HCT116 (cell line): Measurements from ENCODE around the gene CD69.

ENCODE experiments used
- CEBPB ChIP-seq: IDR thresholded peaks from 2 replicates; pipeline ENCODE4 v1.6.1; 2012; ENCODE audit warnings: low read depth
- EZH2 ChIP-seq: fragments of 200-600 bp; sonication (generic); IDR thresholded peaks from 2 replicates; pipeline ENCODE4 v1.6.1; 2017; ENCODE audit warnings: antibody characterized with exemption, mixed run types
- JUND ChIP-seq: IDR thresholded peaks from 2 replicates; pipeline ENCODE4 v1.6.1; 2012
- POLR2A ChIP-seq: IDR thresholded peaks from 2 replicates; pipeline ENCODE4 v1.7.0; 2011; ENCODE audit warnings: borderline replicate concordance; ENCODE audit not compliant: insufficient read depth, insufficient read length; ENCODE audit errors: extremely low read depth
- POLR2AphosphoS5 ChIP-seq: IDR thresholded peaks from 2 replicates; pipeline ENCODE4 v1.6.1; 2011; ENCODE audit warnings: mild to moderate bottlenecking, low read depth, low read length, moderate library complexity
- SIN3A ChIP-seq: IDR thresholded peaks from 2 replicates; pipeline ENCODE4 v1.6.1; 2012; ENCODE audit warnings: low read depth
- TCF7L2 ChIP-seq: IDR thresholded peaks from 2 replicates; pipeline ENCODE4 v1.7.0; 2011; ENCODE audit warnings: borderline replicate concordance, inconsistent platforms; ENCODE audit not compliant: insufficient read depth, insufficient read length; ENCODE audit errors: extremely low read depth
- YY1 ChIP-seq: IDR thresholded peaks from 2 replicates; pipeline ENCODE4 v1.6.1; 2011; ENCODE audit warnings: low read length, low read depth, moderate library complexity, mild to moderate bottlenecking; ENCODE audit not compliant: insufficient replicate concordance; ENCODE audit errors: extremely low read depth
- ZBTB33 ChIP-seq: IDR thresholded peaks from 2 replicates; pipeline ENCODE4 v1.6.1; 2011; ENCODE audit warnings: mild to moderate bottlenecking, low read length, moderate library complexity; ENCODE audit not compliant: insufficient replicate concordance; ENCODE audit errors: extremely low read depth
- ZNF274 ChIP-seq: fragments of 200-500 bp; sonication (Bioruptor generic); IDR thresholded peaks from 2 replicates; pipeline ENCODE4 v1.6.1; 2014; ENCODE audit warnings: mild to moderate bottlenecking, low read depth, low read length, inconsistent platforms
- TF ChIP-seq, protein P1 (sequence below), 3 experiments: fragments of 200-600 bp in 1 of 3; sonication (generic) in 1 of 3; IDR thresholded peaks in 2 of 3; conservative IDR thresholded peaks in 1 of 3; 2 replicates each; pipeline ENCODE4 v1.5.1; 2012 to 2017; ENCODE audit warnings: low read depth in 2 of 3, low read length in 2 of 3, antibody characterized with exemption in 1 of 3, borderline replicate concordance in 1 of 3, control low read depth in 1 of 3, mild to moderate bottlenecking in 1 of 3, mixed read lengths in 1 of 3, mixed run types in 1 of 3, moderate library complexity in 1 of 3; ENCODE audit not compliant: insufficient read depth in 1 of 3
- TF ChIP-seq, protein P2 (sequence below): IDR thresholded peaks from 2 replicates; pipeline ENCODE4 v1.6.1; 2012
- TF ChIP-seq, protein P3 (sequence below): IDR thresholded peaks from 2 replicates; pipeline ENCODE4 v1.6.1; 2012; ENCODE audit warnings: low read depth

- TF ChIP-seq EZH2 (no peak), POLR2AphosphoS5 (no peak), POLR2A (no peak), SIN3A (no peak), CEBPB (no peak), JUND (no peak), TCF7L2 (no peak), ZBTB33 (no peak), YY1 (no peak), ZNF274 (no peak)
- TF ChIP-seq, protein P1, sequence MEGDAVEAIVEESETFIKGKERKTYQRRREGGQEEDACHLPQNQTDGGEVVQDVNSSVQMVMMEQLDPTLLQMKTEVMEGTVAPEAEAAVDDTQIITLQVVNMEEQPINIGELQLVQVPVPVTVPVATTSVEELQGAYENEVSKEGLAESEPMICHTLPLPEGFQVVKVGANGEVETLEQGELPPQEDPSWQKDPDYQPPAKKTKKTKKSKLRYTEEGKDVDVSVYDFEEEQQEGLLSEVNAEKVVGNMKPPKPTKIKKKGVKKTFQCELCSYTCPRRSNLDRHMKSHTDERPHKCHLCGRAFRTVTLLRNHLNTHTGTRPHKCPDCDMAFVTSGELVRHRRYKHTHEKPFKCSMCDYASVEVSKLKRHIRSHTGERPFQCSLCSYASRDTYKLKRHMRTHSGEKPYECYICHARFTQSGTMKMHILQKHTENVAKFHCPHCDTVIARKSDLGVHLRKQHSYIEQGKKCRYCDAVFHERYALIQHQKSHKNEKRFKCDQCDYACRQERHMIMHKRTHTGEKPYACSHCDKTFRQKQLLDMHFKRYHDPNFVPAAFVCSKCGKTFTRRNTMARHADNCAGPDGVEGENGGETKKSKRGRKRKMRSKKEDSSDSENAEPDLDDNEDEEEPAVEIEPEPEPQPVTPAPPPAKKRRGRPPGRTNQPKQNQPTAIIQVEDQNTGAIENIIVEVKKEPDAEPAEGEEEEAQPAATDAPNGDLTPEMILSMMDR (IDR thresholded peaks at IDR 0.05 in 2 of 3, conservative IDR thresholded peaks at IDR 0.05 in 1 of 3; ENCODE audit: borderline replicate concordance in 1 of 3, insufficient read depth in 1 of 3, low read depth in 2 of 3, low read length in 2 of 3) = no peak
- TF ChIP-seq, protein P2, sequence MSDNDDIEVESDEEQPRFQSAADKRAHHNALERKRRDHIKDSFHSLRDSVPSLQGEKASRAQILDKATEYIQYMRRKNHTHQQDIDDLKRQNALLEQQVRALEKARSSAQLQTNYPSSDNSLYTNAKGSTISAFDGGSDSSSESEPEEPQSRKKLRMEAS = no peak
- TF ChIP-seq, protein P3, sequence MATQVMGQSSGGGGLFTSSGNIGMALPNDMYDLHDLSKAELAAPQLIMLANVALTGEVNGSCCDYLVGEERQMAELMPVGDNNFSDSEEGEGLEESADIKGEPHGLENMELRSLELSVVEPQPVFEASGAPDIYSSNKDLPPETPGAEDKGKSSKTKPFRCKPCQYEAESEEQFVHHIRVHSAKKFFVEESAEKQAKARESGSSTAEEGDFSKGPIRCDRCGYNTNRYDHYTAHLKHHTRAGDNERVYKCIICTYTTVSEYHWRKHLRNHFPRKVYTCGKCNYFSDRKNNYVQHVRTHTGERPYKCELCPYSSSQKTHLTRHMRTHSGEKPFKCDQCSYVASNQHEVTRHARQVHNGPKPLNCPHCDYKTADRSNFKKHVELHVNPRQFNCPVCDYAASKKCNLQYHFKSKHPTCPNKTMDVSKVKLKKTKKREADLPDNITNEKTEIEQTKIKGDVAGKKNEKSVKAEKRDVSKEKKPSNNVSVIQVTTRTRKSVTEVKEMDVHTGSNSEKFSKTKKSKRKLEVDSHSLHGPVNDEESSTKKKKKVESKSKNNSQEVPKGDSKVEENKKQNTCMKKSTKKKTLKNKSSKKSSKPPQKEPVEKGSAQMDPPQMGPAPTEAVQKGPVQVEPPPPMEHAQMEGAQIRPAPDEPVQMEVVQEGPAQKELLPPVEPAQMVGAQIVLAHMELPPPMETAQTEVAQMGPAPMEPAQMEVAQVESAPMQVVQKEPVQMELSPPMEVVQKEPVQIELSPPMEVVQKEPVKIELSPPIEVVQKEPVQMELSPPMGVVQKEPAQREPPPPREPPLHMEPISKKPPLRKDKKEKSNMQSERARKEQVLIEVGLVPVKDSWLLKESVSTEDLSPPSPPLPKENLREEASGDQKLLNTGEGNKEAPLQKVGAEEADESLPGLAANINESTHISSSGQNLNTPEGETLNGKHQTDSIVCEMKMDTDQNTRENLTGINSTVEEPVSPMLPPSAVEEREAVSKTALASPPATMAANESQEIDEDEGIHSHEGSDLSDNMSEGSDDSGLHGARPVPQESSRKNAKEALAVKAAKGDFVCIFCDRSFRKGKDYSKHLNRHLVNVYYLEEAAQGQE = no peak
Observed at GRCh38 chr12:9794484-9795093, 33.9 kb upstream of the CD69 start.
